ENCODE results near the gene TUT1.

DNA sequence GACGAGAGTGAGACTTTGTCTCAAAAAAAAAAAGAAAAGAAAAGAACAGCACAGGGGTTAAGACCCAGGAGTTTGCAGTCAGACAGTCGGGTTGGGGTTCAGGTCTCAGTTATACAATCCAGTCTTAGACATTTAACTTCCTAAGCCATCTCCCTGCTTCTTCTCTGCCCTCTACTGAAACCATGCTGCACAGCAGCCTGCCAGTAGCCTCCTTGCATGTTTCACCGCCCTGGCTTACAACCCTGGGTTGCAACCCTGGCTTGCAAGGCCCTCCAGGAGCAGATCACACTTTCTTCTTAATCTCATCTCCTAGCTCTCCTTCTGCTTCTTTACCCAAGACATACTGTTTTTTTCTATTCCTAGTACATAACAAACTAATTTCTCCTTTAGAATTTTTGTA is 36.4 kb upstream of the TUT1 start:
- TF ChIP-seq, protein P1, sequence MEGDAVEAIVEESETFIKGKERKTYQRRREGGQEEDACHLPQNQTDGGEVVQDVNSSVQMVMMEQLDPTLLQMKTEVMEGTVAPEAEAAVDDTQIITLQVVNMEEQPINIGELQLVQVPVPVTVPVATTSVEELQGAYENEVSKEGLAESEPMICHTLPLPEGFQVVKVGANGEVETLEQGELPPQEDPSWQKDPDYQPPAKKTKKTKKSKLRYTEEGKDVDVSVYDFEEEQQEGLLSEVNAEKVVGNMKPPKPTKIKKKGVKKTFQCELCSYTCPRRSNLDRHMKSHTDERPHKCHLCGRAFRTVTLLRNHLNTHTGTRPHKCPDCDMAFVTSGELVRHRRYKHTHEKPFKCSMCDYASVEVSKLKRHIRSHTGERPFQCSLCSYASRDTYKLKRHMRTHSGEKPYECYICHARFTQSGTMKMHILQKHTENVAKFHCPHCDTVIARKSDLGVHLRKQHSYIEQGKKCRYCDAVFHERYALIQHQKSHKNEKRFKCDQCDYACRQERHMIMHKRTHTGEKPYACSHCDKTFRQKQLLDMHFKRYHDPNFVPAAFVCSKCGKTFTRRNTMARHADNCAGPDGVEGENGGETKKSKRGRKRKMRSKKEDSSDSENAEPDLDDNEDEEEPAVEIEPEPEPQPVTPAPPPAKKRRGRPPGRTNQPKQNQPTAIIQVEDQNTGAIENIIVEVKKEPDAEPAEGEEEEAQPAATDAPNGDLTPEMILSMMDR (IDR thresholded peaks at IDR 0.05; ENCODE audit: low read depth, low read length) = no peak
- TF ChIP-seq EZH2phosphoT487 (IDR thresholded peaks at IDR 0.05; ENCODE audit: low read depth) = no peak
